Neural progenitor cell (in vitro differentiated cells): ENCODE results near the gene PMVK. TPM values are rescaled to one million over a fixed set of nuclear protein-coding genes. Genes with fewer than 3 reads are reported as not detected.
A peak's percentile ranks its signal among the peaks of the same experiment; 100 is the strongest.

ENCODE experiments used
- DNase-seq: peaks from one replicate; pipeline ENCODE4 v3.0.0-alpha.2; 2016; ENCODE audit warnings: low spot score
- H2AFZ ChIP-seq: fragments of 200-600 bp; sonication (generic); replicated peaks from 2 replicates; pipeline ENCODE4 v1.6.1; 2016; ENCODE audit warnings: antibody characterized with exemption
- H3F3A ChIP-seq: fragments of 200-600 bp; sonication (generic); 2 replicates; pipeline ENCODE4 v1.6.1; 2016; ENCODE audit warnings: antibody characterized with exemption, low read depth
- H3K27ac ChIP-seq: fragments of 200-600 bp; sonication (generic); 2 replicates; pipeline ENCODE4 v1.5.1; 2016; ENCODE audit warnings: mild to moderate bottlenecking
- H3K27me3 ChIP-seq: fragments of 200-600 bp; sonication (generic); 2 replicates; pipeline ENCODE4 v1.6.1; 2016; ENCODE audit warnings: mild to moderate bottlenecking, moderate library complexity
- H3K36me3 ChIP-seq: fragments of 200-600 bp; sonication (generic); 2 replicates; pipeline ENCODE4 v1.5.1; 2016
- H3K4me1 ChIP-seq: fragments of 200-600 bp; sonication (generic); 2 replicates; pipeline ENCODE4 v1.6.1; 2016; ENCODE audit warnings: mixed run types
- H3K4me2 ChIP-seq: fragments of 200-600 bp; sonication (generic); 2 replicates; pipeline ENCODE4 v1.6.1; 2016
- H3K4me3 ChIP-seq: fragments of 200-600 bp; sonication (generic); 2 replicates; pipeline ENCODE4 v1.5.1; 2016
- H3K79me2 ChIP-seq: fragments of 200-600 bp; sonication (generic); 2 replicates; pipeline ENCODE4 v1.6.1; 2016; ENCODE audit warnings: low read depth
- H3K9ac ChIP-seq: fragments of 200-600 bp; sonication (generic); 2 replicates; pipeline ENCODE4 v1.6.1; 2016
- H3K9me3 ChIP-seq: fragments of 200-600 bp; sonication (generic); 2 replicates; pipeline ENCODE4 v1.5.1; 2016; ENCODE audit warnings: low read depth
- H4K20me1 ChIP-seq: fragments of 200-600 bp; sonication (generic); 2 replicates; pipeline ENCODE4 v1.6.1; 2016; ENCODE audit warnings: low read depth
- H3K27ac Mint-ChIP-seq: 3 replicates; pipeline ENCODE4 v1.8.0; 2021; ENCODE audit warnings: mixed read lengths
- H3K27me3 Mint-ChIP-seq: 2 replicates; pipeline ENCODE4 v1.8.0; 2022; ENCODE audit warnings: low read depth, mild to moderate bottlenecking, inconsistent platforms, moderate library complexity, mixed read lengths; ENCODE audit not compliant: insufficient read depth
- H3K36me3 Mint-ChIP-seq: 3 replicates; pipeline ENCODE4 v1.8.0; 2021; ENCODE audit warnings: mixed read lengths
- H3K4me1 Mint-ChIP-seq: 3 replicates; pipeline ENCODE4 v1.8.0; 2021; ENCODE audit warnings: mixed read lengths
- H3K4me3 Mint-ChIP-seq: 3 replicates; pipeline ENCODE4 v1.8.0; 2021; ENCODE audit warnings: mild to moderate bottlenecking, moderate library complexity, mixed read lengths
- H3K9me3 Mint-ChIP-seq: 3 replicates; pipeline ENCODE4 v1.8.0; 2020; ENCODE audit warnings: mixed read lengths
- EZH2 ChIP-seq: fragments of 200-600 bp; sonication (generic); IDR thresholded peaks from 2 replicates; pipeline ENCODE4 v1.6.1; 2017; ENCODE audit warnings: antibody characterized with exemption, mild to moderate bottlenecking, moderate library complexity
- EZH2phosphoT487 ChIP-seq: fragments of 200-600 bp; sonication (generic); IDR thresholded peaks from 2 replicates; pipeline ENCODE4 v1.6.1; 2017; ENCODE audit warnings: antibody characterized with exemption
- total RNA-seq: library from RNA; depleted of rRNA; stranded (reverse); fragments of >200 nt; gene quantifications from 2 replicates; pipeline ENCODE4 v1.2.3, GENCODE V29; 2015; ENCODE audit warnings: low replicate concordance
- TF ChIP-seq, protein P1 (sequence below): fragments of 200-600 bp; sonication (generic); IDR thresholded peaks from 2 replicates; pipeline ENCODE4 v1.5.1; 2017; ENCODE audit warnings: antibody characterized with exemption, mild to moderate bottlenecking

Gene PMVK
- total RNA-seq, 1 donor from 2014 or later: 4.3 TPM

- TF ChIP-seq, protein P1, sequence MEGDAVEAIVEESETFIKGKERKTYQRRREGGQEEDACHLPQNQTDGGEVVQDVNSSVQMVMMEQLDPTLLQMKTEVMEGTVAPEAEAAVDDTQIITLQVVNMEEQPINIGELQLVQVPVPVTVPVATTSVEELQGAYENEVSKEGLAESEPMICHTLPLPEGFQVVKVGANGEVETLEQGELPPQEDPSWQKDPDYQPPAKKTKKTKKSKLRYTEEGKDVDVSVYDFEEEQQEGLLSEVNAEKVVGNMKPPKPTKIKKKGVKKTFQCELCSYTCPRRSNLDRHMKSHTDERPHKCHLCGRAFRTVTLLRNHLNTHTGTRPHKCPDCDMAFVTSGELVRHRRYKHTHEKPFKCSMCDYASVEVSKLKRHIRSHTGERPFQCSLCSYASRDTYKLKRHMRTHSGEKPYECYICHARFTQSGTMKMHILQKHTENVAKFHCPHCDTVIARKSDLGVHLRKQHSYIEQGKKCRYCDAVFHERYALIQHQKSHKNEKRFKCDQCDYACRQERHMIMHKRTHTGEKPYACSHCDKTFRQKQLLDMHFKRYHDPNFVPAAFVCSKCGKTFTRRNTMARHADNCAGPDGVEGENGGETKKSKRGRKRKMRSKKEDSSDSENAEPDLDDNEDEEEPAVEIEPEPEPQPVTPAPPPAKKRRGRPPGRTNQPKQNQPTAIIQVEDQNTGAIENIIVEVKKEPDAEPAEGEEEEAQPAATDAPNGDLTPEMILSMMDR: no peak
- TF ChIP-seq EZH2phosphoT487 (no peak), EZH2 (no peak)
- Mint-ChIP-seq H3K27me3 (no peaks in the 10 kb centered on the region), H3K4me1 (peaks cover 19% of the 10 kb centered on the region), H3K9me3 (no peaks in the 10 kb centered on the region), H3K27ac (peak overlapping the region; percentile 5), H3K4me3 (no peak overlapping the region), H3K36me3 (peaks cover 6% of the 10 kb centered on the region)
- Histone ChIP-seq H3K4me2 (no peak overlapping the region), H3K9me3 (no peaks in the 10 kb centered on the region), H3K79me2 (no peaks in the 10 kb centered on the region), H3K36me3 (no peaks in the 10 kb centered on the region), H3K9ac (no peak overlapping the region), H3K27me3 (no peaks in the 10 kb centered on the region), H3F3A (peaks cover 19% of the 10 kb centered on the region), H3K4me3 (no peak overlapping the region), H3K4me1 (peaks cover 5% of the 10 kb centered on the region), H3K27ac (no peak overlapping the region), H2AFZ (no peak overlapping the region), H4K20me1 (peaks cover 23% of the 10 kb centered on the region)
- no peak for DNase-seq
Observed at GRCh38 chr1:154945962-154946850, 9.7 kb upstream of the PMVK start.

DNA sequence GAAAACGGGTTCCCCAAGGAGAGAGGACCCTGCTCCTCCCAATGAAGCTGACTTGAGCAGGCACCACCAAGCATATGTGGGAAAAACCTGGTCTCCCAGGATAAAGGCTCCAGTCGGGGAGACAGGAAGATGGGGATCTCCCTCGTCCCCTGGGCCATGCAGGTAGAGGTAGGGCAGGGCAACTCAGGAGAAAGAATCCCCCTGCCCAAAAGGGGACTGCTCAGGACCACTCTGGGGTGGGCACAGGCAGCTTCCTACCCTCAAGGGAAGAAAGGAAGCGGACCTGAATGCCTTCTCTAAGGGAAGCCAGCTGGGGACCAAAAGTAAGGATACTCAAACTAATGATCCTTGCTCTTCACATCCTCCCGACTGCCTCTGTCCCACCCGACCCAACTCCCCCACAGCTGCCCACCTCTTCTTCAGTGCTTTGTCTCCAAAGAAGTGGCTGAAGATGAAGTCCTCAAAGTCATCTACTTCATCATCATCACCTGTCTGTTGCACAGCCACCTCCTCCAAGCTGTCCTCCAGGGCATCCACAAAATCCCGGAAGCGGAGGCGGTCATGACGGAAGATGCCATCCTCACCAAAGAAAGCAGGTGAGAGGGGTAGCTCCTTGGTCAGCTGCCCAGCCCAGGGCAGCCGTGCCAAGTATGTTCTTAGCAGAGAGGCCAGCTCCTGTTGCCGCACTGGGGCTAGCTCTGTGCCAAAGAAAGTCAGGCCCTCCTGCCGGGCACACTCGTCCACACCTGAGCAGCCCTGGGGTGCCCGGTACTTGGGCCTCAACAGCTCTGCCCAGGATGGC, 8.8 kb upstream of the PMVK start:
- H3K27me3 Mint-ChIP-seq: peaks cover 2% of the 10 kb centered on the region
- peaks cover 27% of the 10 kb centered on the region for H3K4me1 Mint-ChIP-seq
- Histone ChIP-seq H2AFZ (no peak overlapping the region), H3K79me2 (no peaks in the 10 kb centered on the region), H3K4me3 (no peak overlapping the region), H3F3A (peaks cover 19% of the 10 kb centered on the region), H3K4me2 (no peak overlapping the region), H3K27ac (no peak overlapping the region), H4K20me1 (peaks cover 14% of the 10 kb centered on the region), H3K36me3 (no peaks in the 10 kb centered on the region), H3K9me3 (no peaks in the 10 kb centered on the region), H3K27me3 (no peaks in the 10 kb centered on the region), H3K4me1 (peaks cover 13% of the 10 kb centered on the region), H3K9ac (no peak overlapping the region)
- H3K4me3 Mint-ChIP-seq: no peak overlapping the region
- no peak overlapping the region for H3K27ac Mint-ChIP-seq
- H3K9me3 Mint-ChIP-seq: no peaks in the 10 kb centered on the region
- H3K36me3 Mint-ChIP-seq: peaks cover 3% of the 10 kb centered on the region
- no peak for DNase-seq
- no peak for TF ChIP-seq EZH2
- TF ChIP-seq EZH2phosphoT487: no peak
- TF ChIP-seq, protein P1: no peak

DNA sequence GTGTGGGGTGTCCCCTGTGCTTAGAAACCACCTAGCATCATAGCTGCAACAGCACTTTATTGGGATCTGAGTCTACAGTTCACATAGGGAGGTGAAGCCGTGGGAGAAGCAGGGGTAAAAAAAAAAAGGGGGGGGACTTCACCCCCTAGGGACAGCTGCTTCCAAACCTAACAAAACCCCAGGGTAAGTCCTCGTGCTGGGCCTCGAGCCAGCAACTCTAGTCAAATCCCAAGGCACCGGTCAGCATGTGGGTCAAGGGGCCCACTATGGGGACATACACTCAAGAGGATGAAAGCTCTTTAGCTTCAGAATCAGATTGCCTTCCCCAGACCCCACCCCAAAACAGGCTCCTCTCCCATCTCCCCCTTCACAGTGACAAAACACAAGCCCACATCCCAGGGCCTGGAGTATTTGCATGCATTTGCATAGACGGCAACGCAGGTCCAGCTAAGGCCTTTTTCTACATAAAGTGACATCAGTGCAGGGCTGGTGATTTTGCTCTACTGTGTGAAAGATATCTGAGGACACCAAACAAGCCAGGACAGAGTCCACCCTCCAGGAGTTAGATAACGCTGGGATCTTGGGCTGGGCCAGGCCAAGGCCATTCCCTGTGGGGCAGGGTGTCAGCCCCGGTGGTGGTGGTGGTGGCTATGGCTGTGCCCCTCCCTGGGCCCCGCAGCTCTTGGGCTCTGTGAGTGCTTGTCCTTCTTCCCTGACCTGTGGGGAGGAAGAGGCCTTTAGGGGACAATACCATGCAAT, 8.1 kb upstream of the PMVK start:
- Histone ChIP-seq H3K27ac (peak overlapping the region; percentile 26), H3K9ac (no peak overlapping the region), H4K20me1 (peaks cover 8% of the 10 kb centered on the region), H3F3A (peaks cover 19% of the 10 kb centered on the region), H3K4me3 (no peak overlapping the region), H3K4me2 (no peak overlapping the region), H3K27me3 (no peaks in the 10 kb centered on the region), H3K79me2 (no peaks in the 10 kb centered on the region), H3K4me1 (peaks cover 20% of the 10 kb centered on the region), H2AFZ (no peak overlapping the region), H3K9me3 (no peaks in the 10 kb centered on the region), H3K36me3 (no peaks in the 10 kb centered on the region)
- H3K27ac Mint-ChIP-seq: no peak overlapping the region
- H3K4me3 Mint-ChIP-seq: no peak overlapping the region
- H3K9me3 Mint-ChIP-seq: no peaks in the 10 kb centered on the region
- no peak for DNase-seq
- H3K36me3 Mint-ChIP-seq: peaks cover 3% of the 10 kb centered on the region
- TF ChIP-seq, protein P1: no peak
- TF ChIP-seq EZH2 (no peak), EZH2phosphoT487 (no peak)
- H3K4me1 Mint-ChIP-seq: peaks cover 32% of the 10 kb centered on the region
- H3K27me3 Mint-ChIP-seq: peaks cover 3% of the 10 kb centered on the region
